ENCODE measurements around the gene C1orf35. TPM values are rescaled to one million over a fixed set of nuclear protein-coding genes. Genes with fewer than 3 reads are reported as not detected.

The C1orf35 gene
- total and polyA plus RNA-seq, 4 donors, result 4.0 to 7.5 (median 6.4) TPM

GRCh38 chr1:228079601-228080263, 23.4 kb downstream of the C1orf35 start:
- Histone ChIP-seq H3K9me3 (ENCODE audit: control insufficient read depth in 4 of 4, low read length in 3 of 4) (no peaks in the 10 kb centered on the region), H3K36me3 (ENCODE audit: control insufficient read depth in 4 of 4, insufficient read depth in 3 of 4, low read depth in 1 of 4, low read length in 3 of 4) (no peaks in the 10 kb centered on the region), H3K4me1 (ENCODE audit: control insufficient read depth in 4 of 4, insufficient read depth in 4 of 4, low read length in 3 of 4) (peaks cover 10 to 19% (median 14%) of the 10 kb centered on the region in 4 donors), H3K4me3 (ENCODE audit: low read depth in 1 of 3, low read length in 3 of 3) (no peak overlapping the region), H3K27ac (ENCODE audit: low read depth in 1 of 2, low read length in 2 of 2) (no peak overlapping the region), H3K9ac (ENCODE audit: low read depth in 1 of 2, low read length in 2 of 2) (no peak overlapping the region), H3K27me3 (ENCODE audit: control insufficient read depth in 4 of 4, insufficient read depth in 4 of 4, low read length in 3 of 4) (no peaks in the 10 kb centered on the region)
- no peak for DNase-seq (ENCODE audit: low spot score)
- TF ChIP-seq HNF4A (conservative IDR thresholded peaks at IDR 0.05) (no peak), SP1 (IDR thresholded peaks at IDR 0.05) (no peak), RXRA (IDR thresholded peaks at IDR 0.05) (no peak), GABPA (IDR thresholded peaks at IDR 0.05 in 1 of 2, conservative IDR thresholded peaks at IDR 0.05 in 1 of 2) (no peak), YY1 (IDR thresholded peaks at IDR 0.05) (no peak), REST (IDR thresholded peaks at IDR 0.05) (no peak), JUND (IDR thresholded peaks at IDR 0.05) (no peak), FOXA1 (IDR thresholded peaks at IDR 0.05) (no peak), TAF1 (conservative IDR thresholded peaks at IDR 0.05) (no peak), CTCF (IDR thresholded peaks at IDR 0.05; ENCODE audit: low read depth, low read length, missing input control) (no peak), EGR1 (IDR thresholded peaks at IDR 0.05; ENCODE audit: low read depth in 2 of 2) (no peak), RAD21 (IDR thresholded peaks at IDR 0.05) (no peak)
- 99% methylated on average over 7 of the region's 7 CpGs for WGBS

DNA sequence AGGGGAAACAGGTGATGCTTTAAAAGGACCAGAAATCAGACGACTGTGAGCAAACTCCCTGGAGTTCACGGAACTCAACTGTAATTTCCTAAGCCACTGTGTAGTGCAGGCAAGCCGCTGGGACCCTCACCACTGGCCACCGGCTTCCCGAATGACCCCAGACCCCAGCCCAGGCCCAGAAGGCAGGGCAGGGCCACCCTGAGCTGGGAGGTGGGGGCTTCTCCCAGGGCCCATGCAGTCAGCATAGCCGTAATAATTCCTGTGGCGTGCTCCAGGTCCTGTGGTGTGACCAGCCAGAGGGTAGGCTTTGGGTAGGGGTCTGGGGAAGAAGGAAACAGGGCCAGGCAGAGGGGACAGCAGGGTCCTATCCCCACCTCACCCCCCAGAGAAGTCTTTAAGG, 24.1 kb downstream of the C1orf35 start:
- Histone ChIP-seq H3K4me3 (ENCODE audit: low read depth in 1 of 3, low read length in 3 of 3) (no peak overlapping the region), H3K27me3 (ENCODE audit: control insufficient read depth in 4 of 4, insufficient read depth in 4 of 4, low read length in 3 of 4) (no peaks in the 10 kb centered on the region), H3K9me3 (ENCODE audit: control insufficient read depth in 4 of 4, low read length in 3 of 4) (no peaks in the 10 kb centered on the region), H3K4me1 (ENCODE audit: control insufficient read depth in 4 of 4, insufficient read depth in 4 of 4, low read length in 3 of 4) (peaks cover 7 to 11% (median 10%) of the 10 kb centered on the region in 4 donors), H3K9ac (ENCODE audit: low read depth in 1 of 2, low read length in 2 of 2) (no peak overlapping the region), H3K36me3 (ENCODE audit: control insufficient read depth in 4 of 4, insufficient read depth in 3 of 4, low read depth in 1 of 4, low read length in 3 of 4) (no peaks in the 10 kb centered on the region), H3K27ac (ENCODE audit: low read depth in 1 of 2, low read length in 2 of 2) (no peak overlapping the region)
- 94% methylated on average over 7 of the region's 7 CpGs for WGBS
- DNase-seq (ENCODE audit: low spot score), result no peak
- no peak for TF ChIP-seq TAF1 (conservative IDR thresholded peaks at IDR 0.05)
- TF ChIP-seq, protein P1, sequence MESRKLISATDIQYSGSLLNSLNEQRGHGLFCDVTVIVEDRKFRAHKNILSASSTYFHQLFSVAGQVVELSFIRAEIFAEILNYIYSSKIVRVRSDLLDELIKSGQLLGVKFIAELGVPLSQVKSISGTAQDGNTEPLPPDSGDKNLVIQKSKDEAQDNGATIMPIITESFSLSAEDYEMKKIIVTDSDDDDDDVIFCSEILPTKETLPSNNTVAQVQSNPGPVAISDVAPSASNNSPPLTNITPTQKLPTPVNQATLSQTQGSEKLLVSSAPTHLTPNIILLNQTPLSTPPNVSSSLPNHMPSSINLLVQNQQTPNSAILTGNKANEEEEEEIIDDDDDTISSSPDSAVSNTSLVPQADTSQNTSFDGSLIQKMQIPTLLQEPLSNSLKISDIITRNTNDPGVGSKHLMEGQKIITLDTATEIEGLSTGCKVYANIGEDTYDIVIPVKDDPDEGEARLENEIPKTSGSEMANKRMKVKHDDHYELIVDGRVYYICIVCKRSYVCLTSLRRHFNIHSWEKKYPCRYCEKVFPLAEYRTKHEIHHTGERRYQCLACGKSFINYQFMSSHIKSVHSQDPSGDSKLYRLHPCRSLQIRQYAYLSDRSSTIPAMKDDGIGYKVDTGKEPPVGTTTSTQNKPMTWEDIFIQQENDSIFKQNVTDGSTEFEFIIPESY (IDR thresholded peaks at IDR 0.05), result no peak
- TF ChIP-seq FOXA1 (IDR thresholded peaks at IDR 0.05), result no peak
- TF ChIP-seq FOXA2 (IDR thresholded peaks at IDR 0.05), result no peak
- no peak for TF ChIP-seq RXRA (IDR thresholded peaks at IDR 0.05)
- TF ChIP-seq CTCF (IDR thresholded peaks at IDR 0.05; ENCODE audit: low read depth, low read length, missing input control), result no peak
- TF ChIP-seq JUND (IDR thresholded peaks at IDR 0.05), result no peak
- no peak for TF ChIP-seq SP1 (IDR thresholded peaks at IDR 0.05)
- TF ChIP-seq GABPA (IDR thresholded peaks at IDR 0.05 in 1 of 2, conservative IDR thresholded peaks at IDR 0.05 in 1 of 2), result no peak
- TF ChIP-seq HNF4G (IDR thresholded peaks at IDR 0.05), result no peak
- TF ChIP-seq HNF4A (conservative IDR thresholded peaks at IDR 0.05), result no peak
- no peak for TF ChIP-seq REST (IDR thresholded peaks at IDR 0.05)
- TF ChIP-seq NR2F2 (IDR thresholded peaks at IDR 0.05), result no peak
- no peak for TF ChIP-seq RAD21 (IDR thresholded peaks at IDR 0.05)

All from liver (tissue), 9 donors.